AG09309 (cell line): ENCODE results near the gene CNGB1.
"Not testable (repeated sequence)": the region's sequence is repeated elsewhere in the genome, so short reads cannot be mapped to it uniquely, and the experiment has no call there.

Experiments
- DNase-seq: peaks from one replicate; pipeline ENCODE4 v3.0.0-alpha.2; 2010; ENCODE audit warnings: low read depth
- H3K4me3 ChIP-seq: 2 replicates; pipeline ENCODE4 v1.5.1; 2011; ENCODE audit warnings: mild to moderate bottlenecking, low read depth, low read length, moderate library complexity; ENCODE audit not compliant: control insufficient read depth
- CTCF ChIP-seq: IDR thresholded peaks from 2 replicates; pipeline ENCODE4 v1.5.1; 2011; ENCODE audit warnings: mild to moderate bottlenecking, low read depth, low read length, inconsistent platforms; ENCODE audit not compliant: insufficient read depth, control insufficient read depth; ENCODE audit errors: missing control alignments

The CNGB1 gene

DNA sequence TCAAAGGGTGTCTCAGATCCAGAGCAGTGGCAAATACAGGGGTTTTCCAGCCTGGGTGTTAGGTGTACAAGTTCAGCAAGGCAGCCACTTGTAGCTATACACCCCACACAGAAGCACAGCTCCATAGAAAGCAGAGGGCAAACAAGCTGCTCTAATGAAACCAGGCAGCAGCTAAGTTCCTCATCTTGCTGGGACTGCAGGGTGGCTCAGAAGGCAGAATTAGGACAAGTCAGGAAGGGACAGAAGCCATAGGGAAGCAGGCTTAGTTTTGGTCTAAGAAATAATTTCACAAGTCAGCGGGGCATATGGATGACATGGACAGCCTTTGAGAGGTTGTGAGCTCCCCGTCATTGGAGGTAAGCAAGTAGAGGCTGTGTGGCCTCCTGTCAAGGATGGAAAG, 23.7 kb downstream of the CNGB1 start:
- no peak for TF ChIP-seq CTCF
- DNase-seq, result no peak
- no peak overlapping the region for H3K4me3 ChIP-seq

GRCh38 chr16:57946181-57946801, 24.6 kb downstream of the CNGB1 start:
- no peak overlapping the region for H3K4me3 ChIP-seq
- no peak for DNase-seq
- no peak for TF ChIP-seq CTCF

GRCh38 chr16:57945740-57946138, 25.2 kb downstream of the CNGB1 start:
- no peak overlapping the region for H3K4me3 ChIP-seq
- no peak for DNase-seq
- no peak for TF ChIP-seq CTCF

- no peak for DNase-seq
- H3K4me3 ChIP-seq, result no peak overlapping the region
- no peak for TF ChIP-seq CTCF
Measured at GRCh38 chr16:57944970-57945739, 25.8 kb downstream of the CNGB1 start.

DNA sequence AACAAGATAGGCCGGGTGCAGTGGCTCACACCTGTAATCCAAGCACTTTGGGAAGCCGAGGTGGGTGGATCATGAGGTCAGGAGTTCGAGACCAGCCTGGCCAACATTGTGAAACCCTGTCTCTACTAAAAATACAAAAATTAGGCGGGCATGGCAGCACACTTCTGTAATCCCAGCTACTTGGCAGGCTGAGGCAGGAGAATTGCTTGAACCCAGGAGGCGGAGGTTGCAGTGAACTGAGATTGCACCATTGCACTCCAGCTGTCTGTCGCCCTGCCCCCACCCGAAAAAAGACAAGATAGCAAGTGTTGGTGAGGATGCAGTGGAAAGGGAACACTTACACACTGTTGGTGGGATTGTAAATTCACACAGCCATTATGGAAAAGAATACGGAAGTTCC, 27.5 kb downstream of the CNGB1 start:
- H3K4me3 ChIP-seq, DNase-seq: not testable (repeated sequence)

- not testable (repeated sequence) for DNase-seq, H3K4me3 ChIP-seq
Measured at GRCh38 chr16:57941901-57942300, 29.0 kb downstream of the CNGB1 start.

GRCh38 chr16:57941016-57941664, 29.8 kb downstream of the CNGB1 start:
- H3K4me3 ChIP-seq, result no peak overlapping the region
- DNase-seq, result no peak
- no peak for TF ChIP-seq CTCF
